Activated CD8-positive, alpha-beta memory T cell treated with anti-CD3 and anti-CD28 coated beads, Interleukin-2, amount 50 U/mL, for 48 hours (primary cell): ENCODE measurements around the gene SPSB4.
"Not testable (repeated sequence)": the region's sequence is repeated elsewhere in the genome, so short reads cannot be mapped to it uniquely, and the experiment has no call there.

Experiments used
- DNase-seq: peaks from one replicate; pipeline ENCODE4 v3.0.0-alpha.2; 2020

SPSB4 gene

GRCh38 chr3:141050576-141051442 is at the start of gene SPSB4:
Gene SPSB4 (plus strand): TSS chr3:141051347. CDS start chr3:141066105, 14,758 bp downstream.
- DNase-seq = peak; percentile 67

- no peak for DNase-seq
Measured at GRCh38 chr3:141006344-141006743, 44.8 kb upstream of the SPSB4 start.

- no peak for DNase-seq
Measured at GRCh38 chr3:141009496-141009895, 41.7 kb upstream of the SPSB4 start.

GRCh38 chr3:141011232-141011996 is 39.7 kb upstream of the SPSB4 start:
- peak; percentile 92 for DNase-seq

GRCh38 chr3:141011997-141012262 is 39.2 kb upstream of the SPSB4 start:
- DNase-seq = no peak

- no peak for DNase-seq
Measured at GRCh38 chr3:141012571-141012970, 38.6 kb upstream of the SPSB4 start.

- no peak for DNase-seq
Measured at GRCh38 chr3:141015481-141015880, 35.7 kb upstream of the SPSB4 start.

- not testable (repeated sequence) for DNase-seq
Measured at GRCh38 chr3:141017366-141018322, 33.5 kb upstream of the SPSB4 start.

GRCh38 chr3:141019244-141019643 is 31.9 kb upstream of the SPSB4 start:
- DNase-seq = no peak

- DNase-seq = no peak
Measured at GRCh38 chr3:141020143-141020830, 30.9 kb upstream of the SPSB4 start.

- no peak for DNase-seq
Measured at GRCh38 chr3:141021261-141021660, 29.9 kb upstream of the SPSB4 start.

- DNase-seq = no peak
Measured at GRCh38 chr3:141030296-141030695, 20.9 kb upstream of the SPSB4 start.

- DNase-seq = no peak
Measured at GRCh38 chr3:141039589-141039988, 11.6 kb upstream of the SPSB4 start.

- no peak for DNase-seq
Measured at GRCh38 chr3:141044695-141045641, 6.2 kb upstream of the SPSB4 start.

GRCh38 chr3:141045849-141046248 is 5.3 kb upstream of the SPSB4 start:
- no peak for DNase-seq

GRCh38 chr3:141047168-141047567 is 4.0 kb upstream of the SPSB4 start:
- DNase-seq = no peak

GRCh38 chr3:141049681-141050080 is 1.5 kb upstream of the SPSB4 start:
- DNase-seq = no peak

- no peak for DNase-seq
Measured at GRCh38 chr3:141051443-141052200, 475 bp downstream of the SPSB4 start.

- DNase-seq = no peak
Measured at GRCh38 chr3:141052201-141053069, 1.3 kb downstream of the SPSB4 start.
